Liver (tissue), 9 donors: ENCODE results near the gene PDK3. TPM values are rescaled to one million over a fixed set of nuclear protein-coding genes. Genes with fewer than 3 reads are reported as not detected.

Experiments
- DNase-seq: peaks from one replicate; pipeline ENCODE4 v3.0.0-alpha.2; 2017; ENCODE audit warnings: low spot score
- H3K27ac ChIP-seq, 2 donors: one replicate each; pipeline ENCODE4 v1.7.0; 2013; ENCODE audit warnings: inconsistent platforms in 2 of 2, low read length in 2 of 2, control low read depth in 1 of 2, low read depth in 1 of 2, mild to moderate bottlenecking in 1 of 2
- H3K27me3 ChIP-seq, 4 donors: one replicate each; pipeline versions ENCODE4 v1.6.1 to v1.7.0; 2013; ENCODE audit warnings: low read length in 3 of 4, inconsistent platforms in 1 of 4, mild to moderate bottlenecking in 1 of 4, moderate library complexity in 1 of 4; ENCODE audit not compliant: control insufficient read depth in 4 of 4, insufficient read depth in 4 of 4
- H3K36me3 ChIP-seq, 4 donors: one replicate each; pipeline versions ENCODE4 v1.6.1 to v1.7.0; 2013; ENCODE audit warnings: low read length in 3 of 4, mild to moderate bottlenecking in 3 of 4, low read depth in 1 of 4, moderate library complexity in 1 of 4; ENCODE audit not compliant: control insufficient read depth in 4 of 4, insufficient read depth in 3 of 4
- H3K4me1 ChIP-seq, 4 donors: one replicate each; pipeline versions ENCODE4 v1.6.1 to v1.7.0; 2013; ENCODE audit warnings: low read length in 3 of 4, mild to moderate bottlenecking in 3 of 4, moderate library complexity in 1 of 4; ENCODE audit not compliant: control insufficient read depth in 4 of 4, insufficient read depth in 4 of 4
- H3K4me3 ChIP-seq, 3 donors: one replicate each; pipeline versions ENCODE4 v1.6.1 to v1.7.0; 2013; ENCODE audit warnings: low read length in 3 of 3, control low read depth in 1 of 3, low read depth in 1 of 3, mild to moderate bottlenecking in 1 of 3
- H3K9ac ChIP-seq, 2 donors: one replicate each; pipeline ENCODE4 v1.7.0; 2013; ENCODE audit warnings: low read length in 2 of 2, mild to moderate bottlenecking in 2 of 2, moderate library complexity in 2 of 2, control low read depth in 1 of 2, low read depth in 1 of 2
- H3K9me3 ChIP-seq, 4 donors: one replicate each; pipeline versions ENCODE4 v1.6.1 to v1.7.0; 2013; ENCODE audit warnings: low read length in 3 of 4; ENCODE audit not compliant: control insufficient read depth in 4 of 4
- EGR1 ChIP-seq, 2 donors: IDR thresholded peaks; 2 replicates each; pipeline ENCODE4 v1.6.1; 2016 to 2018; ENCODE audit warnings: antibody characterized with exemption in 2 of 2, low read depth in 2 of 2
- FOXA1 ChIP-seq: IDR thresholded peaks from 2 replicates; pipeline ENCODE4 v1.6.1; 2016; ENCODE audit warnings: antibody characterized with exemption
- FOXA2 ChIP-seq: IDR thresholded peaks from 2 replicates; pipeline ENCODE4 v1.6.1; 2016; ENCODE audit warnings: antibody characterized with exemption
- GABPA ChIP-seq, 2 donors: IDR thresholded peaks in 1 of 2; conservative IDR thresholded peaks in 1 of 2; 2 replicates each; pipeline ENCODE4 v1.6.1; 2016; ENCODE audit warnings: antibody characterized with exemption in 2 of 2, mild to moderate bottlenecking in 1 of 2, moderate library complexity in 1 of 2
- HNF4A ChIP-seq, 2 donors: conservative IDR thresholded peaks; 2 replicates each; pipeline ENCODE4 v1.6.1; 2016; ENCODE audit warnings: antibody characterized with exemption in 2 of 2, mild to moderate bottlenecking in 2 of 2
- HNF4G ChIP-seq: IDR thresholded peaks from 2 replicates; pipeline ENCODE4 v1.6.1; 2016; ENCODE audit warnings: antibody characterized with exemption
- JUND ChIP-seq, 2 donors: IDR thresholded peaks; 2 replicates each; pipeline ENCODE4 v1.6.1; 2016; ENCODE audit warnings: antibody characterized with exemption in 2 of 2
- NR2F2 ChIP-seq: IDR thresholded peaks from 2 replicates; pipeline ENCODE4 v1.6.1; 2016; ENCODE audit warnings: antibody characterized with exemption
- RAD21 ChIP-seq, 2 donors: IDR thresholded peaks; 2 replicates each; pipeline ENCODE4 v1.6.1; 2016; ENCODE audit warnings: antibody characterized with exemption in 2 of 2, mild to moderate bottlenecking in 2 of 2
- RXRA ChIP-seq, 2 donors: IDR thresholded peaks; 2 replicates each; pipeline ENCODE4 v1.6.1; 2017 to 2018; ENCODE audit warnings: antibody characterized with exemption in 2 of 2, mild to moderate bottlenecking in 1 of 2
- SP1 ChIP-seq: IDR thresholded peaks from 2 replicates; pipeline ENCODE4 v1.6.1; 2018; ENCODE audit warnings: antibody characterized with exemption, mild to moderate bottlenecking
- TAF1 ChIP-seq: conservative IDR thresholded peaks from 2 replicates; pipeline ENCODE4 v1.6.1; 2016; ENCODE audit warnings: antibody characterized with exemption, mild to moderate bottlenecking
- YY1 ChIP-seq: IDR thresholded peaks from 2 replicates; pipeline ENCODE4 v1.6.1; 2016; ENCODE audit warnings: antibody characterized with exemption, mild to moderate bottlenecking
- WGBS: extraction: QIAGEN DNeasy Blood & Tissue Kit; methylation state at CpG from one replicate; pipeline ENCODE4 v1.1.7; 2013; 5-methylcytosine and 5-hydroxymethylcytosine counted together
- polyA plus RNA-seq, 2 donors: library from polyadenylated mRNA; stranded (reverse) in 1 of 2; unstranded in 1 of 2; fragments of 200-250 nt in 1 of 2; fragments of >200 nt in 1 of 2; fragmentation: Nextera tagmentation in 1 of 2; extraction: Ambion mirVana in 1 of 2; gene quantifications; one replicate each; pipeline versions ENCODE4 v1.2.1 to v1.2.3, GENCODE V29; 2013 to 2015
- total RNA-seq, 2 donors: library from RNA; depleted of rRNA; stranded (reverse); fragments of >200 nt; gene quantifications; one replicate each; pipeline ENCODE4 v1.2.3, GENCODE V29; 2014
- TF ChIP-seq, protein P1 (sequence below): IDR thresholded peaks from 2 replicates; pipeline ENCODE4 v1.6.1; 2016; ENCODE audit warnings: antibody characterized with exemption, mild to moderate bottlenecking
- TF ChIP-seq, protein P2 (sequence below): IDR thresholded peaks from 2 replicates; pipeline ENCODE4 v1.6.1; 2016; ENCODE audit warnings: antibody characterized with exemption
- TF ChIP-seq, protein P3 (sequence below): IDR thresholded peaks from 2 replicates; pipeline ENCODE4 v1.6.1; 2016; ENCODE audit warnings: antibody characterized with exemption
- TF ChIP-seq, protein P4 (sequence below): fragments of 150-350 bp; IDR thresholded peaks from 2 replicates; pipeline ENCODE4 v1.5.1; 2017; ENCODE audit warnings: improper control_type of control experiment, low read depth, low read length; ENCODE audit not compliant: missing input control
- TF ChIP-seq, protein P5 (sequence below): IDR thresholded peaks from 2 replicates; pipeline ENCODE4 v1.6.1; 2016; ENCODE audit warnings: antibody characterized with exemption
- donor health status: healthy.
- donor health status: healthy.
- donor health status: healthy.
- donor health status: healthy.
- donor health status: healthy.

The PDK3 gene
- total and polyA plus RNA-seq, 4 donors: 6.0 to 14.0 (median 13.5) TPM

DNA sequence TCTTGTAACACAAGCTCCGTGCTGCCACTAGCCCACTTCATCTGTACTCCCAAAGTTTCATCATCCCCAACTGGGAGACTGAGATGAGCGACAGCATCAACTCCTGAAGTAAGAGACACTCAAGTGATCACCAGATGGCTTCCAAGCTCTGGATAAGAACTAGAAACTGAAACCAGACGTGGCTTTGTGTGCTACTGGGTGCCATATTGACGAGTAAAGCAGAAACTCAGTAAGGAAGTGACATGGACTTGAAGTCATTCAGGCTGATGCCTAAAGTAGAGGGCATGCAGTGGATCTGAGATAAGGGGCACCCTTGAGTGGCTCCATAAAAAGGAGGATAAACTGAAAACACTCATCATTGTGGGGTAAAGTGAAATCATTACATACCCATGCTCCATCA, 109.7 kb downstream of the PDK3 start:
- WGBS: 81% methylated on average over 4 of the region's 4 CpGs
- H3K4me1 ChIP-seq: no peaks in the 10 kb centered on the region

DNA sequence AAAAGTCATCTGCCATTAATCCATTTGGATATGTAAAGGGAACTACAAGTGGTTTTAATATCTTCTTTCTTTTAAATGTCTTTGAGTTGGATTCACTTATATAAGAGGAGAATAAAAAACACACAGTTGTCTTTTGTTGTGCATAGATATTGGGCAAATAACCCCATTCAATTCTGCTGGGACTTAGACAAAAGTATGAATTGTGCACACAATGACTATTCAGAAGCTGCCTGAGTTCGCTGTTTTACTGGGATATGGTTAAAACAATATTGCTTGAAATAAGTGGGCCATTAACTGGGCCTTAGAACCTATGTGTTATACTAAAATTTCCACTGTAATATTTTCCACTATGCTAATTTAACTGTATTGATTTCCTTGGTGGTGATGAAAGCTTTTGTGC, 110.4 kb downstream of the PDK3 start:
- Histone ChIP-seq H3K9ac (no peak overlapping the region), H3K36me3 (no peaks in the 10 kb centered on the region), H3K4me1 (no peaks in the 10 kb centered on the region), H3K27ac (no peak overlapping the region), H3K9me3 (no peaks in the 10 kb centered on the region), H3K27me3 (no peaks in the 10 kb centered on the region), H3K4me3 (no peak overlapping the region)
- WGBS: 96% methylated on average over 1 of the region's 1 CpG
- no peak for DNase-seq
- TF ChIP-seq RXRA (IDR thresholded peaks at IDR 0.05): no peak
- TF ChIP-seq, protein P1, sequence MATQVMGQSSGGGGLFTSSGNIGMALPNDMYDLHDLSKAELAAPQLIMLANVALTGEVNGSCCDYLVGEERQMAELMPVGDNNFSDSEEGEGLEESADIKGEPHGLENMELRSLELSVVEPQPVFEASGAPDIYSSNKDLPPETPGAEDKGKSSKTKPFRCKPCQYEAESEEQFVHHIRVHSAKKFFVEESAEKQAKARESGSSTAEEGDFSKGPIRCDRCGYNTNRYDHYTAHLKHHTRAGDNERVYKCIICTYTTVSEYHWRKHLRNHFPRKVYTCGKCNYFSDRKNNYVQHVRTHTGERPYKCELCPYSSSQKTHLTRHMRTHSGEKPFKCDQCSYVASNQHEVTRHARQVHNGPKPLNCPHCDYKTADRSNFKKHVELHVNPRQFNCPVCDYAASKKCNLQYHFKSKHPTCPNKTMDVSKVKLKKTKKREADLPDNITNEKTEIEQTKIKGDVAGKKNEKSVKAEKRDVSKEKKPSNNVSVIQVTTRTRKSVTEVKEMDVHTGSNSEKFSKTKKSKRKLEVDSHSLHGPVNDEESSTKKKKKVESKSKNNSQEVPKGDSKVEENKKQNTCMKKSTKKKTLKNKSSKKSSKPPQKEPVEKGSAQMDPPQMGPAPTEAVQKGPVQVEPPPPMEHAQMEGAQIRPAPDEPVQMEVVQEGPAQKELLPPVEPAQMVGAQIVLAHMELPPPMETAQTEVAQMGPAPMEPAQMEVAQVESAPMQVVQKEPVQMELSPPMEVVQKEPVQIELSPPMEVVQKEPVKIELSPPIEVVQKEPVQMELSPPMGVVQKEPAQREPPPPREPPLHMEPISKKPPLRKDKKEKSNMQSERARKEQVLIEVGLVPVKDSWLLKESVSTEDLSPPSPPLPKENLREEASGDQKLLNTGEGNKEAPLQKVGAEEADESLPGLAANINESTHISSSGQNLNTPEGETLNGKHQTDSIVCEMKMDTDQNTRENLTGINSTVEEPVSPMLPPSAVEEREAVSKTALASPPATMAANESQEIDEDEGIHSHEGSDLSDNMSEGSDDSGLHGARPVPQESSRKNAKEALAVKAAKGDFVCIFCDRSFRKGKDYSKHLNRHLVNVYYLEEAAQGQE: no peak
- no peak for TF ChIP-seq FOXA2
- no peak for TF ChIP-seq NR2F2
- TF ChIP-seq, protein P2, sequence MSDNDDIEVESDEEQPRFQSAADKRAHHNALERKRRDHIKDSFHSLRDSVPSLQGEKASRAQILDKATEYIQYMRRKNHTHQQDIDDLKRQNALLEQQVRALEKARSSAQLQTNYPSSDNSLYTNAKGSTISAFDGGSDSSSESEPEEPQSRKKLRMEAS: no peak
- TF ChIP-seq EGR1 (IDR thresholded peaks at IDR 0.05; ENCODE audit: low read depth in 2 of 2): no peak
- TF ChIP-seq HNF4A (conservative IDR thresholded peaks at IDR 0.05): no peak
- no peak for TF ChIP-seq GABPA (IDR thresholded peaks at IDR 0.05 in 1 of 2, conservative IDR thresholded peaks at IDR 0.05 in 1 of 2)
- TF ChIP-seq HNF4G: no peak

More for the DNA sequence above, 109.7 kb downstream of the PDK3 start:
- Histone ChIP-seq H3K9ac (no peak overlapping the region), H3K36me3 (no peaks in the 10 kb centered on the region), H3K27me3 (no peaks in the 10 kb centered on the region), H3K9me3 (no peaks in the 10 kb centered on the region), H3K4me3 (no peak overlapping the region), H3K27ac (no peak overlapping the region)
- DNase-seq: no peak
- no peak for TF ChIP-seq GABPA (IDR thresholded peaks at IDR 0.05 in 1 of 2, conservative IDR thresholded peaks at IDR 0.05 in 1 of 2)
- TF ChIP-seq RAD21 (IDR thresholded peaks at IDR 0.05): no peak
- TF ChIP-seq, protein P1: no peak
- no peak for TF ChIP-seq TAF1
- no peak for TF ChIP-seq SP1
- TF ChIP-seq, protein P2: no peak
- TF ChIP-seq HNF4G: no peak
- no peak for TF ChIP-seq YY1
- TF ChIP-seq RXRA (IDR thresholded peaks at IDR 0.05): no peak
- TF ChIP-seq FOXA1: no peak
- no peak for TF ChIP-seq NR2F2
- TF ChIP-seq HNF4A (conservative IDR thresholded peaks at IDR 0.05): no peak
- TF ChIP-seq, protein P3, sequence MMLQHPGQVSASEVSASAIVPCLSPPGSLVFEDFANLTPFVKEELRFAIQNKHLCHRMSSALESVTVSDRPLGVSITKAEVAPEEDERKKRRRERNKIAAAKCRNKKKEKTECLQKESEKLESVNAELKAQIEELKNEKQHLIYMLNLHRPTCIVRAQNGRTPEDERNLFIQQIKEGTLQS: no peak
- no peak for TF ChIP-seq FOXA2
- no peak for TF ChIP-seq EGR1 (IDR thresholded peaks at IDR 0.05; ENCODE audit: low read depth in 2 of 2)
- TF ChIP-seq, protein P4, sequence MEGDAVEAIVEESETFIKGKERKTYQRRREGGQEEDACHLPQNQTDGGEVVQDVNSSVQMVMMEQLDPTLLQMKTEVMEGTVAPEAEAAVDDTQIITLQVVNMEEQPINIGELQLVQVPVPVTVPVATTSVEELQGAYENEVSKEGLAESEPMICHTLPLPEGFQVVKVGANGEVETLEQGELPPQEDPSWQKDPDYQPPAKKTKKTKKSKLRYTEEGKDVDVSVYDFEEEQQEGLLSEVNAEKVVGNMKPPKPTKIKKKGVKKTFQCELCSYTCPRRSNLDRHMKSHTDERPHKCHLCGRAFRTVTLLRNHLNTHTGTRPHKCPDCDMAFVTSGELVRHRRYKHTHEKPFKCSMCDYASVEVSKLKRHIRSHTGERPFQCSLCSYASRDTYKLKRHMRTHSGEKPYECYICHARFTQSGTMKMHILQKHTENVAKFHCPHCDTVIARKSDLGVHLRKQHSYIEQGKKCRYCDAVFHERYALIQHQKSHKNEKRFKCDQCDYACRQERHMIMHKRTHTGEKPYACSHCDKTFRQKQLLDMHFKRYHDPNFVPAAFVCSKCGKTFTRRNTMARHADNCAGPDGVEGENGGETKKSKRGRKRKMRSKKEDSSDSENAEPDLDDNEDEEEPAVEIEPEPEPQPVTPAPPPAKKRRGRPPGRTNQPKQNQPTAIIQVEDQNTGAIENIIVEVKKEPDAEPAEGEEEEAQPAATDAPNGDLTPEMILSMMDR: no peak
- TF ChIP-seq, protein P5, sequence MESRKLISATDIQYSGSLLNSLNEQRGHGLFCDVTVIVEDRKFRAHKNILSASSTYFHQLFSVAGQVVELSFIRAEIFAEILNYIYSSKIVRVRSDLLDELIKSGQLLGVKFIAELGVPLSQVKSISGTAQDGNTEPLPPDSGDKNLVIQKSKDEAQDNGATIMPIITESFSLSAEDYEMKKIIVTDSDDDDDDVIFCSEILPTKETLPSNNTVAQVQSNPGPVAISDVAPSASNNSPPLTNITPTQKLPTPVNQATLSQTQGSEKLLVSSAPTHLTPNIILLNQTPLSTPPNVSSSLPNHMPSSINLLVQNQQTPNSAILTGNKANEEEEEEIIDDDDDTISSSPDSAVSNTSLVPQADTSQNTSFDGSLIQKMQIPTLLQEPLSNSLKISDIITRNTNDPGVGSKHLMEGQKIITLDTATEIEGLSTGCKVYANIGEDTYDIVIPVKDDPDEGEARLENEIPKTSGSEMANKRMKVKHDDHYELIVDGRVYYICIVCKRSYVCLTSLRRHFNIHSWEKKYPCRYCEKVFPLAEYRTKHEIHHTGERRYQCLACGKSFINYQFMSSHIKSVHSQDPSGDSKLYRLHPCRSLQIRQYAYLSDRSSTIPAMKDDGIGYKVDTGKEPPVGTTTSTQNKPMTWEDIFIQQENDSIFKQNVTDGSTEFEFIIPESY: no peak
- TF ChIP-seq JUND (IDR thresholded peaks at IDR 0.05): no peak
